Measurements from ENCODE around the gene EFTUD2. TPM values are rescaled to one million over a fixed set of nuclear protein-coding genes. Genes with fewer than 3 reads are reported as not detected.

Gene EFTUD2
- total RNA-seq, 2 donors from 2014 or later, result 31.6 to 49.8 TPM

- intact Hi-C loops (cut with DNase I), result no loop called here
- no peaks in the 10 kb centered on the region for H3K27me3 ChIP-seq
Measured at GRCh38 chr17:44884941-44885340, 14.3 kb downstream of the EFTUD2 start.

GRCh38 chr17:44881145-44881544, 18.1 kb downstream of the EFTUD2 start:
- DNase-seq (no peak), ATAC-seq (no peak)
- H3K27ac ChIP-seq, result no peak overlapping the region
- no peak overlapping the region for H3K4me3 ChIP-seq
- whole genome bisulfite sequencing, 2 donors, result 88 to 93% methylated on average over 4 of the region's 4 CpGs
- no peaks in the 10 kb centered on the region for H3K27me3 ChIP-seq
- no peaks in the 10 kb centered on the region for H3K4me1 ChIP-seq
- H3K9me3 ChIP-seq, result no peaks in the 10 kb centered on the region
- intact Hi-C loops (cut with DNase I), result no loop called here
- H3K36me3 ChIP-seq (replicated peaks in 1 of 2; ENCODE audit: insufficient read depth in 1 of 2, low read depth in 2 of 2), result peaks cover 7 to 32% of the 10 kb centered on the region in 2 donors
- TF ChIP-seq CTCF (IDR thresholded peaks at IDR 0.05), result no peak
- TF ChIP-seq POLR2A (IDR thresholded peaks at IDR 0.05), result no peak

More at GRCh38 chr17:44884941-44885340, 14.3 kb downstream of the EFTUD2 start:
- H3K9me3 ChIP-seq, result no peaks in the 10 kb centered on the region
- DNase-seq (no peak), ATAC-seq (no peak)
- TF ChIP-seq CTCF (IDR thresholded peaks at IDR 0.05), result no peak
- no peak for TF ChIP-seq POLR2A (IDR thresholded peaks at IDR 0.05)
- WGBS, 2 donors, result 92 to 100% methylated on average over 2 of the region's 2 CpGs
- no peak overlapping the region for H3K27ac ChIP-seq
- no peaks in the 10 kb centered on the region for H3K4me1 ChIP-seq
- no peak overlapping the region for H3K4me3 ChIP-seq
- peaks cover 7 to 31% of the 10 kb centered on the region in 2 donors for H3K36me3 ChIP-seq (replicated peaks in 1 of 2; ENCODE audit: insufficient read depth in 1 of 2, low read depth in 2 of 2)

- Histone ChIP-seq H3K9me3 (no peaks in the 10 kb centered on the region), H3K27ac (no peak overlapping the region), H3K36me3 (replicated peaks in 1 of 2; ENCODE audit: insufficient read depth in 1 of 2, low read depth in 2 of 2) (peaks cover 7 to 31% of the 10 kb centered on the region in 2 donors), H3K4me3 (no peak overlapping the region), H3K4me1 (no peaks in the 10 kb centered on the region), H3K27me3 (no peaks in the 10 kb centered on the region)
- TF ChIP-seq POLR2A (IDR thresholded peaks at IDR 0.05) (no peak), CTCF (IDR thresholded peaks at IDR 0.05) (no peak)
- intact Hi-C loops (cut with DNase I), result no loop called here
- no peak for ATAC-seq
- 81 to 89% methylated on average over 2 of the region's 2 CpGs for WGBS, 2 donors
- DNase-seq, result no peak
Measured at GRCh38 chr17:44880062-44880461, 19.2 kb downstream of the EFTUD2 start.

GRCh38 chr17:44879376-44879775, 19.9 kb downstream of the EFTUD2 start:
- ATAC-seq (no peak), DNase-seq (no peak)
- no peaks in the 10 kb centered on the region for H3K4me1 ChIP-seq
- intact Hi-C loops (cut with DNase I), result no loop called here
- 86 to 88% methylated on average over 6 of the region's 6 CpGs for WGBS, 2 donors
- no peaks in the 10 kb centered on the region for H3K9me3 ChIP-seq
- H3K4me3 ChIP-seq, result no peak overlapping the region
- no peaks in the 10 kb centered on the region for H3K27me3 ChIP-seq
- peaks cover 7 to 31% of the 10 kb centered on the region in 2 donors for H3K36me3 ChIP-seq (replicated peaks in 1 of 2; ENCODE audit: insufficient read depth in 1 of 2, low read depth in 2 of 2)
- no peak overlapping the region for H3K27ac ChIP-seq
- TF ChIP-seq CTCF (IDR thresholded peaks at IDR 0.05) (no peak), POLR2A (IDR thresholded peaks at IDR 0.05) (no peak)

GRCh38 chr17:44878627-44879221, 20.5 kb downstream of the EFTUD2 start:
- no peak for ATAC-seq
- peak in 3 of 4 donors; percentile 21 to 41 (median 28) for DNase-seq
- no peak for TF ChIP-seq POLR2A (IDR thresholded peaks at IDR 0.05)
- peak in 6 of 7 experiments; percentile 24 to 44 (median 32) for TF ChIP-seq CTCF (IDR thresholded peaks at IDR 0.05)
- Histone ChIP-seq H3K4me3 (no peak overlapping the region), H3K36me3 (replicated peaks in 1 of 2; ENCODE audit: insufficient read depth in 1 of 2, low read depth in 2 of 2) (peaks cover 7 to 35% of the 10 kb centered on the region in 2 donors), H3K9me3 (no peaks in the 10 kb centered on the region), H3K27me3 (no peaks in the 10 kb centered on the region), H3K4me1 (no peaks in the 10 kb centered on the region), H3K27ac (no peak overlapping the region)
- intact Hi-C loops (cut with DNase I), result no loop called here
- WGBS, 2 donors, result 59 to 63% methylated on average over 6 of the region's 6 CpGs

Measured in body of pancreas (tissue), 4 donors.